ENCODE results near the gene HNRNPLL. TPM values are rescaled to one million over a fixed set of nuclear protein-coding genes. Genes with fewer than 3 reads are reported as not detected.

The HNRNPLL gene
- total RNA-seq, 2 experiments from 2014 or later = 44.9 to 46.5 TPM

- no peak for DNase-seq
- H3K4me1 ChIP-seq (ENCODE audit: insufficient read depth, low read length) = peaks cover 20% of the 10 kb centered on the region
These were observed 15.8 kb downstream of the HNRNPLL start for GRCh38 chr2:38586931-38587330.

GRCh38 chr2:38584881-38585280, 17.8 kb downstream of the HNRNPLL start:
- ChIA-PET POLR2A (interaction anchor here (1.7 kb wide), 1 partner anchor 156 kb away, joined by 5 read pairs; no protein-coding TSS in a partner anchor), CTCF (interaction anchor here (0.9 to 5.4 kb wide), 2 partner anchors 9 to 17 kb away, joined by 3 to 48 read pairs; partner anchors contain the start of gene HNRNPLL)
- Histone ChIP-seq H3K9me3 (ENCODE audit: control insufficient read depth in 1 of 2, insufficient read depth in 1 of 2, low read length in 2 of 2) (no peaks in the 10 kb centered on the region), H3K4me1 (ENCODE audit: insufficient read depth, low read length) (peaks cover 15% of the 10 kb centered on the region), H3K36me3 (ENCODE audit: insufficient read depth, low read length) (peaks cover 75% of the 10 kb centered on the region), H3K4me3 (ENCODE audit: low read length) (no peak overlapping the region), H3K27ac (ENCODE audit: low read depth in 1 of 2, low read length in 2 of 2) (no peak overlapping the region), H3K27me3 (ENCODE audit: control insufficient read depth in 1 of 2, insufficient read depth in 2 of 2, low read length in 2 of 2) (no peaks in the 10 kb centered on the region)
- TF ChIP-seq CTCF (IDR thresholded peaks at IDR 0.05) = no peak
- Mint-ChIP-seq H3K4me1 (ENCODE audit: low read depth) (peaks cover 33% of the 10 kb centered on the region), H3K9me3 (no peaks in the 10 kb centered on the region), H3K36me3 (ENCODE audit: low read depth) (peaks cover 66% of the 10 kb centered on the region), H3K4me3 (no peak overlapping the region), H3K27me3 (no peaks in the 10 kb centered on the region), H3K27ac (no peak overlapping the region)
- ATAC-seq (ENCODE audit: poor library complexity) (no peak), DNase-seq (no peak)
- intact Hi-C loops (cut with DNase I, micrococcal nuclease) = loop anchor here (5.0 to 10.0 kb wide), 3 partner anchors 48 to 250 kb away; no protein-coding TSS in a partner anchor

More at GRCh38 chr2:38586931-38587330, 15.8 kb downstream of the HNRNPLL start:
- ChIA-PET CTCF (interaction anchor here (1.2 kb wide), 1 partner anchor 16 kb away, joined by 7 read pairs; the partner anchor contains the start of gene HNRNPLL), POLR2A (interaction anchor here (2.3 kb wide), 1 partner anchor 164 kb away, joined by 8 read pairs; the partner anchor contains the start of gene SRSF7)
- Mint-ChIP-seq H3K27ac (no peak overlapping the region), H3K4me3 (no peak overlapping the region), H3K36me3 (ENCODE audit: low read depth) (peaks cover 52% of the 10 kb centered on the region), H3K27me3 (no peaks in the 10 kb centered on the region), H3K9me3 (no peaks in the 10 kb centered on the region), H3K4me1 (ENCODE audit: low read depth) (peaks cover 39% of the 10 kb centered on the region)
- Histone ChIP-seq H3K4me3 (ENCODE audit: low read length) (no peak overlapping the region), H3K27ac (ENCODE audit: low read depth in 1 of 2, low read length in 2 of 2) (peak overlapping the region in 1 of 2 donors; percentile 7), H3K27me3 (ENCODE audit: control insufficient read depth in 1 of 2, insufficient read depth in 2 of 2, low read length in 2 of 2) (no peaks in the 10 kb centered on the region), H3K9me3 (ENCODE audit: control insufficient read depth in 1 of 2, insufficient read depth in 1 of 2, low read length in 2 of 2) (no peaks in the 10 kb centered on the region), H3K36me3 (ENCODE audit: insufficient read depth, low read length) (peaks cover 70% of the 10 kb centered on the region)
- intact Hi-C loops (cut with DNase I, micrococcal nuclease) = loop anchor here in 1 of 2 experiments (10.0 kb wide), 1 partner anchor 248 kb away; no protein-coding TSS in a partner anchor
- TF ChIP-seq CTCF (IDR thresholded peaks at IDR 0.05) = no peak
- ATAC-seq (ENCODE audit: poor library complexity) = no peak

GRCh38 chr2:38583994-38584393, 18.7 kb downstream of the HNRNPLL start:
- Histone ChIP-seq H3K4me1 (ENCODE audit: insufficient read depth, low read length) (peaks cover 15% of the 10 kb centered on the region), H3K4me3 (ENCODE audit: low read length) (no peak overlapping the region), H3K27ac (ENCODE audit: low read depth in 1 of 2, low read length in 2 of 2) (no peak overlapping the region), H3K27me3 (ENCODE audit: control insufficient read depth in 1 of 2, insufficient read depth in 2 of 2, low read length in 2 of 2) (no peaks in the 10 kb centered on the region), H3K36me3 (ENCODE audit: insufficient read depth, low read length) (peaks cover 73% of the 10 kb centered on the region), H3K9me3 (ENCODE audit: control insufficient read depth in 1 of 2, insufficient read depth in 1 of 2, low read length in 2 of 2) (no peaks in the 10 kb centered on the region)
- ATAC-seq (ENCODE audit: poor library complexity) = no peak
- H3K27ac Mint-ChIP-seq = no peak overlapping the region
- CTCF ChIA-PET = interaction anchor here (0.7 to 5.4 kb wide), 3 partner anchors 18 to 142 kb away, joined by 3 to 48 read pairs (median 3); partner anchors contain the start of gene HNRNPLL
- intact Hi-C loops (cut with DNase I, micrococcal nuclease) = loop anchor here (5.0 to 10.0 kb wide), 3 partner anchors 47 to 251 kb away; no protein-coding TSS in a partner anchor
- H3K36me3 Mint-ChIP-seq (ENCODE audit: low read depth) = peaks cover 63% of the 10 kb centered on the region
- no peak for TF ChIP-seq CTCF (IDR thresholded peaks at IDR 0.05)
- H3K4me3 Mint-ChIP-seq = no peak overlapping the region
- DNase-seq = no peak
- POLR2A ChIA-PET = interaction anchor here (0.9 to 1.7 kb wide), 5 partner anchors 13 to 157 kb away, joined by 3 to 5 read pairs (median 3); no protein-coding TSS in a partner anchor
- H3K9me3 Mint-ChIP-seq = no peaks in the 10 kb centered on the region
- H3K4me1 Mint-ChIP-seq (ENCODE audit: low read depth) = peaks cover 31% of the 10 kb centered on the region
- no peaks in the 10 kb centered on the region for H3K27me3 Mint-ChIP-seq
